OCI-LY3 (cell line): ENCODE results near the gene BMP15.

Source experiments
- H2AFZ ChIP-seq: fragments of 200-600, 300-600 bp; shearing (Covaris generic); 2 replicates; pipeline ENCODE4 v1.6.0; 2014; ENCODE audit warnings: antibody characterized with exemption, low read depth, low read length
- H3K27ac ChIP-seq: fragments of 200-600, 300-600 bp; sonication (generic); 2 replicates; pipeline ENCODE4 v1.5.1; 2014; ENCODE audit warnings: mild to moderate bottlenecking, low read length, moderate library complexity, mixed read lengths
- H3K27me3 ChIP-seq: fragments of 200-600, 300-600 bp; sonication (generic); 2 replicates; pipeline ENCODE4 v1.6.1; 2014; ENCODE audit warnings: low read depth, low read length, mixed read lengths
- H3K36me3 ChIP-seq: fragments of 200-600, 300-600 bp; sonication (generic); replicated peaks from 2 replicates; pipeline ENCODE3; 2014; ENCODE audit warnings: low read depth, low read length, mixed read lengths
- H3K4me1 ChIP-seq: fragments of 300-600, 200-600 bp; sonication (generic); 2 replicates; pipeline ENCODE4 v1.6.1; 2014; ENCODE audit warnings: low read length, mixed read lengths
- H3K4me2 ChIP-seq: fragments of 200-600, 300-600 bp; sonication (generic); 2 replicates; pipeline ENCODE4 v1.6.1; 2014; ENCODE audit warnings: low read length, mixed read lengths
- H3K4me3 ChIP-seq: fragments of 300-600, 200-600 bp; sonication (generic); 2 replicates; pipeline ENCODE4 v1.5.1; 2014; ENCODE audit warnings: antibody characterized with exemption, mild to moderate bottlenecking, low read length, moderate library complexity
- H3K79me2 ChIP-seq: fragments of 300-600, 200-600 bp; shearing (Covaris generic); 2 replicates; pipeline ENCODE4 v1.6.1; 2014; ENCODE audit warnings: mild to moderate bottlenecking, low read length, mixed read lengths
- H3K9ac ChIP-seq: fragments of 300-600, 200-600 bp; shearing (Covaris generic); 2 replicates; pipeline ENCODE4 v1.6.0; 2014; ENCODE audit warnings: mild to moderate bottlenecking, low read length, moderate library complexity
- H3K9me3 ChIP-seq: fragments of 200-600, 300-600 bp; shearing (Covaris generic); 2 replicates; pipeline ENCODE4 v1.6.1; 2014; ENCODE audit warnings: low read length, mixed read lengths; ENCODE audit not compliant: insufficient read depth
- H4K20me1 ChIP-seq: fragments of 200-600, 300-600 bp; sonication (generic); 2 replicates; pipeline ENCODE4 v1.6.1; 2016; ENCODE audit warnings: low read length, mixed read lengths; ENCODE audit not compliant: insufficient read depth
- EZH2phosphoT487 ChIP-seq: fragments of 200-600 bp; shearing (Covaris generic); IDR thresholded peaks from 2 replicates; pipeline ENCODE4 v1.6.1; 2018; ENCODE audit warnings: antibody characterized with exemption, mixed run types, low read depth
- TF ChIP-seq, protein P1 (sequence below): fragments of 200-600, 300-600 bp; sonication (generic); IDR thresholded peaks from 2 replicates; pipeline ENCODE4 v1.5.1; 2014; ENCODE audit warnings: antibody characterized with exemption, low read length, low read depth

Gene BMP15

DNA sequence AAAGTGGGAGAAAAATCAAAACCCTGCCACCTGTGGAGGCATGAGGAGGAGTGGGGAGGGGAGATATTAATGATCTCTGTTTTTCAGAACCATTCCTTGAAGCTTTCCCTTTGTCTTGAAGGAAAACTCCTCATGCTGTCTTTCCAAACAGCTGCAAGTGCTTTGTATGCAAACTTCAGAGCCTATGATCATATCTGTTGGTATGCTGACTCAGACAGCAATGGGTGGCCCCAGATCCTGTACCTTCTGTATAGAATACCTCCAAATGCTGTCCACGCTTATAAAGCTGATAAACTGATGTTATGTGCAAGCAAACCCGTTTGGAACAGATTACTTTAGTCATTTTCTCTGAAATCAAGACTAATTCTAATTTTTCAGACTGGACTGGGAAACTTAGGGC, 31.9 kb downstream of the BMP15 start:
- no peak for TF ChIP-seq EZH2phosphoT487
- TF ChIP-seq, protein P1, sequence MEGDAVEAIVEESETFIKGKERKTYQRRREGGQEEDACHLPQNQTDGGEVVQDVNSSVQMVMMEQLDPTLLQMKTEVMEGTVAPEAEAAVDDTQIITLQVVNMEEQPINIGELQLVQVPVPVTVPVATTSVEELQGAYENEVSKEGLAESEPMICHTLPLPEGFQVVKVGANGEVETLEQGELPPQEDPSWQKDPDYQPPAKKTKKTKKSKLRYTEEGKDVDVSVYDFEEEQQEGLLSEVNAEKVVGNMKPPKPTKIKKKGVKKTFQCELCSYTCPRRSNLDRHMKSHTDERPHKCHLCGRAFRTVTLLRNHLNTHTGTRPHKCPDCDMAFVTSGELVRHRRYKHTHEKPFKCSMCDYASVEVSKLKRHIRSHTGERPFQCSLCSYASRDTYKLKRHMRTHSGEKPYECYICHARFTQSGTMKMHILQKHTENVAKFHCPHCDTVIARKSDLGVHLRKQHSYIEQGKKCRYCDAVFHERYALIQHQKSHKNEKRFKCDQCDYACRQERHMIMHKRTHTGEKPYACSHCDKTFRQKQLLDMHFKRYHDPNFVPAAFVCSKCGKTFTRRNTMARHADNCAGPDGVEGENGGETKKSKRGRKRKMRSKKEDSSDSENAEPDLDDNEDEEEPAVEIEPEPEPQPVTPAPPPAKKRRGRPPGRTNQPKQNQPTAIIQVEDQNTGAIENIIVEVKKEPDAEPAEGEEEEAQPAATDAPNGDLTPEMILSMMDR, result no peak
- no peaks in the 10 kb centered on the region for H4K20me1 ChIP-seq
- no peaks in the 10 kb centered on the region for H3K4me1 ChIP-seq
- H3K36me3 ChIP-seq, result no peaks in the 10 kb centered on the region
- H3K27me3 ChIP-seq, result no peaks in the 10 kb centered on the region
- H2AFZ ChIP-seq, result no peak overlapping the region
- no peaks in the 10 kb centered on the region for H3K9me3 ChIP-seq
- H3K4me3 ChIP-seq, result no peak overlapping the region
- no peak overlapping the region for H3K4me2 ChIP-seq
- H3K79me2 ChIP-seq, result no peaks in the 10 kb centered on the region
- H3K27ac ChIP-seq, result no peak overlapping the region
- no peak overlapping the region for H3K9ac ChIP-seq

DNA sequence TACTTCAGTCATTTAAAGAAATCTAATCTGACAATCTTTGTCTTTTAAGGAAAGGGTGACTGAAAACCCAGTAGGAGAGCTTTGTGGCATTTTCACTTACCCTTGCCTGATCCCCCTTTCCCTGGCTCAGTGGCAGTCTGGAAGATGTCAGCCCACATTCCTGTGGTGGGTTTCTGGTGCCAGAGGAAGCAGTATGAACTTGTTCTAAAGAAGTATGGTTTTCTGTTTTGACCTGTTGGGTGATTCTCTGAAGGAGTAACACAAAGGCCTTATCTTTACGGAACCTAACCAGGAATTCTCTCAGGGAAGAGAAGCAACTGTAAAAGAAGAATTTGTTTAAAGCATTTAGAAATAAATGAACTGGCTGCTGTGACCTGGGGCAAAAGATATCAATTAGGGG, 41.9 kb downstream of the BMP15 start:
- no peak overlapping the region for H3K9ac ChIP-seq
- no peak overlapping the region for H3K4me2 ChIP-seq
- no peaks in the 10 kb centered on the region for H3K36me3 ChIP-seq
- H3K4me1 ChIP-seq, result no peaks in the 10 kb centered on the region
- H3K9me3 ChIP-seq, result no peaks in the 10 kb centered on the region
- H2AFZ ChIP-seq, result no peak overlapping the region
- no peaks in the 10 kb centered on the region for H4K20me1 ChIP-seq
- no peak overlapping the region for H3K27ac ChIP-seq
- H3K4me3 ChIP-seq, result no peak overlapping the region
- no peaks in the 10 kb centered on the region for H3K27me3 ChIP-seq
- no peaks in the 10 kb centered on the region for H3K79me2 ChIP-seq
- no peak for TF ChIP-seq EZH2phosphoT487
- TF ChIP-seq, protein P1, result no peak

DNA sequence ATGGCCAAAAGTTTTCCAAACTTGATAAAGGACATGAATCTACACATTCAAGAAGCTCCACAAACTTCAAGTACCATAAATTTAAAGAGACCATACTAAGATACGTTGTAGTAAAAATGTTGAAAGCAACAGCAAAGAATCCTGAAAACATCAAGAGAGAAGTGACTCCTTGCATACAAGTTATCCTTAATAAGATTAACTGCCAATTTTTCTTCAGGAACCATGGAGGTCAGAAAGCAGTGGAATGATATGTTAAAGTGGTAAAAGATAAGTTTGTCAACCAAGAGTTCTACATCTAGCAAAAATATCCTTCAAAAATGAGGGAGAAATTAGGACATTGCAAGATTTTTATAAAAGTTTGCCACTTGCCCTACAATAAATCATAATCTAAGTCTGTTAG, 43.3 kb downstream of the BMP15 start:
- Histone ChIP-seq H2AFZ (no peak overlapping the region), H3K9me3 (no peaks in the 10 kb centered on the region), H3K36me3 (no peaks in the 10 kb centered on the region), H3K27me3 (no peaks in the 10 kb centered on the region), H3K9ac (no peak overlapping the region), H3K79me2 (no peaks in the 10 kb centered on the region), H3K27ac (no peak overlapping the region), H3K4me1 (no peaks in the 10 kb centered on the region), H3K4me3 (no peak overlapping the region), H4K20me1 (no peaks in the 10 kb centered on the region), H3K4me2 (no peak overlapping the region)
- TF ChIP-seq, protein P1, result no peak
- no peak for TF ChIP-seq EZH2phosphoT487

DNA sequence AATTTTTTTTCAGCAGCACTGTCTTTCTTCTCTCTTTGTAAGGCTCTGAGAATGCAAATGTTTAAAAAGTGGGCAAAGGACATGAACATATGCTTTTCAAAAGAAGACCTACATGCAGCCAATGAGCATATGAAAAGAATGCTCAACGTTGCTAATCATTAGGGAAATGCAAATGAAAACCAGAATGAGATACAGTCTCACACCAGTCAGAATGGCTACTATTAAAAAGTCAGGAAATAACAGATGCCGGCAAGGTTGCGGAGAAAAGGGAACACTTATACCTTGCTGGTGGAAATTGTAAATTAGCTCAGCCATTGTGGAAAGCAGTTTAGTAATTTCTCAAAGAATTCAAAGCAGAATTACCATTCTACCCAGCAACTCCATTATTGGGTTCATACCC, 51.6 kb downstream of the BMP15 start:
- TF ChIP-seq, protein P1, result no peak
- TF ChIP-seq EZH2phosphoT487, result no peak
- Histone ChIP-seq H3K4me2 (no peak overlapping the region), H3K4me1 (no peaks in the 10 kb centered on the region), H3K9me3 (no peaks in the 10 kb centered on the region), H2AFZ (no peak overlapping the region), H3K36me3 (no peaks in the 10 kb centered on the region), H3K27me3 (no peaks in the 10 kb centered on the region), H3K79me2 (no peaks in the 10 kb centered on the region), H3K9ac (no peak overlapping the region), H3K4me3 (no peak overlapping the region), H4K20me1 (no peaks in the 10 kb centered on the region), H3K27ac (no peak overlapping the region)
